SU-DHL-6 (cell line): ENCODE measurements around the gene DUS2.
"Not testable (repeated sequence)": the region's sequence is repeated elsewhere in the genome, so short reads cannot be mapped to it uniquely, and the experiment has no call there.

Source experiments
- EZH2phosphoT487 ChIP-seq: fragments of 200-600 bp; sonication (generic), shearing (Covaris generic); conservative IDR thresholded peaks from 2 replicates; pipeline ENCODE4 v1.6.1; 2018; ENCODE audit warnings: mild to moderate bottlenecking, antibody characterized with exemption, low read length, moderate library complexity, mixed read lengths
- TF ChIP-seq, protein P1 (sequence below): fragments of 200-600 bp; sonication (generic); IDR thresholded peaks from one replicate; pipeline ENCODE4 v1.5.1; 2017; ENCODE audit warnings: antibody characterized with exemption, mild to moderate bottlenecking, low read length, moderate library complexity; ENCODE audit not compliant: insufficient read depth, poor library complexity, severe bottlenecking

DNA sequence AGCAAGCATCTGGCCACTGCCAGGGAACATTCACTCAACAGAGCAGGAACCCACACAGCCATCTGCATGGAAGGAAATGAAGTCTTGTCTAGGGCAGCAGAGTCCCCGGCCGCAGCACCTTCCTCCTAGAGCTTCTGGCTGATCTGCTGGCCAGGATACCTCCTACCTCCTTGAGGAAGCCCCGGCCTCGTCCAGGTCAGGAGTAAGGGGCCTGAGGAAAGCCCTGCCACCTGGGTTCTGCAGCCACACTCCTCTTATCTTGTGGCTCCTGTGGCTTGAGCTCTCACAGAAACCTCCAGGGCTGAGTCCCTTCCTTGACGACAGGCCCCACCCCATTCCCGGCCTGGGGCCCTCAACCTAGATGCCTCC is 29.1 kb upstream of the DUS2 start:
- TF ChIP-seq, protein P1, sequence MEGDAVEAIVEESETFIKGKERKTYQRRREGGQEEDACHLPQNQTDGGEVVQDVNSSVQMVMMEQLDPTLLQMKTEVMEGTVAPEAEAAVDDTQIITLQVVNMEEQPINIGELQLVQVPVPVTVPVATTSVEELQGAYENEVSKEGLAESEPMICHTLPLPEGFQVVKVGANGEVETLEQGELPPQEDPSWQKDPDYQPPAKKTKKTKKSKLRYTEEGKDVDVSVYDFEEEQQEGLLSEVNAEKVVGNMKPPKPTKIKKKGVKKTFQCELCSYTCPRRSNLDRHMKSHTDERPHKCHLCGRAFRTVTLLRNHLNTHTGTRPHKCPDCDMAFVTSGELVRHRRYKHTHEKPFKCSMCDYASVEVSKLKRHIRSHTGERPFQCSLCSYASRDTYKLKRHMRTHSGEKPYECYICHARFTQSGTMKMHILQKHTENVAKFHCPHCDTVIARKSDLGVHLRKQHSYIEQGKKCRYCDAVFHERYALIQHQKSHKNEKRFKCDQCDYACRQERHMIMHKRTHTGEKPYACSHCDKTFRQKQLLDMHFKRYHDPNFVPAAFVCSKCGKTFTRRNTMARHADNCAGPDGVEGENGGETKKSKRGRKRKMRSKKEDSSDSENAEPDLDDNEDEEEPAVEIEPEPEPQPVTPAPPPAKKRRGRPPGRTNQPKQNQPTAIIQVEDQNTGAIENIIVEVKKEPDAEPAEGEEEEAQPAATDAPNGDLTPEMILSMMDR = not testable (repeated sequence)
- TF ChIP-seq EZH2phosphoT487 = not testable (repeated sequence)
